ENCODE measurements around the gene LMF2.
"Not testable (repeated sequence)": the region's sequence is repeated elsewhere in the genome, so short reads cannot be mapped to it uniquely, and the experiment has no call there.

Gene LMF2, protein sequence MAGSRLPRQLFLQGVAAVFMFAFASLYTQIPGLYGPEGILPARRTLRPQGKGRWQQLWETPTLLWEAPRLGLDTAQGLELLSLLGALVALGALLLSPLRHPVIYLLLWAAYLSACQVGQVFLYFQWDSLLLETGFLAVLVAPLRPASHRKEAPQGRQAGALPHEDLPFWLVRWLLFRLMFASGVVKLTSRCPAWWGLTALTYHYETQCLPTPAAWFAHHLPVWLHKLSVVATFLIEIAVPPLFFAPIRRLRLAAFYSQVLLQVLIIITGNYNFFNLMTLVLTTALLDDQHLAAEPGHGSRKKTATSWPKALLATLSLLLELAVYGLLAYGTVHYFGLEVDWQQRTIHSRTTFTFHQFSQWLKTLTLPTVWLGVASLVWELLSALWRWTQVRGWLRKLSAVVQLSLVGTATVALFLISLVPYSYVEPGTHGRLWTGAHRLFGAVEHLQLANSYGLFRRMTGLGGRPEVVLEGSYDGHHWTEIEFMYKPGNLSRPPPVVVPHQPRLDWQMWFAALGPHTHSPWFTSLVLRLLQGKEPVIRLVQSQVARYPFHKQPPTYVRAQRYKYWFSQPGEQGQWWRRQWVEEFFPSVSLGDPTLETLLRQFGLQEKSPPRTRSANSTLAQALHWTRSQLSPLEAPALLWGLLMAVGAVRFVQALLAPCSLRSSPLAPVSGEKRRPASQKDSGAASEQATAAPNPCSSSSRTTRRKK

DNA sequence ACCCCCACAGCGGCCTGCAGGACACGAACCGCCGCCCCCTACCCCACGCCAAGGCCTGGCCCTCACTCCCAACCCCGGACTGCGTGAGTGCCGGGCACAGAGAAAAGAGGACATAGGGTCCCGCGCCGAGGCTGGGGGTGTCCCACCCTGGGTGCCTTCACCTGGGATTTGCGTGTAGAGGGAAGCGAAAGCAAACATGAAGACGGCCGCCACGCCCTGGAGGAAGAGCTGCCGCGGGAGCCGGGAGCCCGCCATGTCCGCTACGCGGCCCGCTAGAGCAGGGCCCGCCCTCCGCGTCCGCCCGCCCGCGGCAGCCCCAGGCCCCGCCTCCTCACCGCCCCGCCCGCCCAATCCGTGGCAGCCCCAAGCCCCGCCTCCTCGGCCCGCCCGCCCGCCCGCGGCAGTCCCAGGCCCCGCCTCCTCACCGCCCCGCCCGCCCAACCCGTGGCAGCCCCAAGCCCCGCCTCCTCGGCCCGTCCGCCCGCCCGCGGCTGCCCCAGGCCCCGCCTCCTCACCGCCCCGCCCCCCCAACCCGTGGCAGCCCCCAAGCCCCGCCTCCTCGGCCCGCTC, at the start of gene LMF2:
Gene LMF2, minus strand, starts transcription at position 282 of the 570 bp plus-strand sequence. Its CDS starts 27 bp downstream, at position 255.
- DNase-seq (ENCODE audit: low read depth), result no peak

DNA sequence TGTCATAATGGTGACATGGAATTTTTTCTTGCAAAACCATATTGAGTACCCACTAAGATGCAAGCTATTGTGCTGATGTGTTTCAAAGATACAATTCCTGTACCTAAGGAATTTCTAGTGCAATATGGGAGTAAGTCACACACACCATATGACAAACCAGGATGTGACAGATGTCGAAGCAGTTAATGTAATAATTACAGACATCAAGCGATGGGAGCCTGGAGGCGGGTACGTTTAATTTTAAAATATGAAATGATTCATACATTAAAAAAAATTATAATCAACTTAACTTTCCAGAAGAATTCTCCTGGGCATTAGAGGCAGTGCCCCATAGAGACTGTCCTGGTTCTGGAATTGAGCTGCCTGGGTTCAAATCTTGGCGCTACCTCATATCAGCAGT, 49.2 kb upstream of the LMF2 start:
- no peak for DNase-seq (ENCODE audit: low read depth)

- no peak for DNase-seq (ENCODE audit: low read depth)
Observed at GRCh38 chr22:50553310-50553709, 45.8 kb upstream of the LMF2 start.

GRCh38 chr22:50551160-50551752, 43.8 kb upstream of the LMF2 start:
- DNase-seq (ENCODE audit: low read depth), result no peak

- DNase-seq (ENCODE audit: low read depth), result no peak
Observed at GRCh38 chr22:50550395-50550794, 42.9 kb upstream of the LMF2 start.

GRCh38 chr22:50548921-50549790, 41.7 kb upstream of the LMF2 start:
- no peak for DNase-seq (ENCODE audit: low read depth)

GRCh38 chr22:50548040-50548920, 40.8 kb upstream of the LMF2 start:
- no peak for DNase-seq (ENCODE audit: low read depth)

GRCh38 chr22:50547263-50547985, 39.9 kb upstream of the LMF2 start:
- no peak for DNase-seq (ENCODE audit: low read depth)

GRCh38 chr22:50546326-50547262, 39.1 kb upstream of the LMF2 start:
- DNase-seq (ENCODE audit: low read depth), result no peak

GRCh38 chr22:50545522-50546325, 38.2 kb upstream of the LMF2 start, which contains the start of gene KLHDC7B:
Gene KLHDC7B, plus strand, starts transcription at chr22:50545899. Its CDS starts 345 bp downstream, at chr22:50546244.
- no peak for DNase-seq (ENCODE audit: low read depth)

GRCh38 chr22:50544746-50545253, 37.3 kb upstream of the LMF2 start:
- DNase-seq (ENCODE audit: low read depth), result no peak

- no peak for DNase-seq (ENCODE audit: low read depth)
Observed at GRCh38 chr22:50544078-50544745, 36.7 kb upstream of the LMF2 start.

GRCh38 chr22:50542416-50542927, 35.0 kb upstream of the LMF2 start:
- no peak for DNase-seq (ENCODE audit: low read depth)

DNA sequence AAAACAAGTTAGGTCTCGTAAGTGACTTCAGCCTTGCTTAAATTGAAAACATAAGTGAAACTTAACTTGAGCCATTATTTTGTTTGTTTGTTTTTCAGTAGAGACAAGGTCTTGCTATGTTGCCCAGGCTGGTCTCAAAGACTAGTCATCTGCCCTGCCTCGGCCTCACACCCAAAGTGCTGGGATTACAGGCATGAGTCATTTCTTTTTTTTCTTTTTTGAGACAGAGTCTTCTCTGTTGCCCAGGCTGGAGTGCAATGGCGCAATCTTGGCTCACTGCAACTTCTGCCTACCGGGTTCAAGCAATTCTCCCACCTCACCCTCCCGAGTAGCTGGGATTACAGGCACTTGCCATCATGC, 34.1 kb upstream of the LMF2 start:
- not testable (repeated sequence) for DNase-seq (ENCODE audit: low read depth)

DNA sequence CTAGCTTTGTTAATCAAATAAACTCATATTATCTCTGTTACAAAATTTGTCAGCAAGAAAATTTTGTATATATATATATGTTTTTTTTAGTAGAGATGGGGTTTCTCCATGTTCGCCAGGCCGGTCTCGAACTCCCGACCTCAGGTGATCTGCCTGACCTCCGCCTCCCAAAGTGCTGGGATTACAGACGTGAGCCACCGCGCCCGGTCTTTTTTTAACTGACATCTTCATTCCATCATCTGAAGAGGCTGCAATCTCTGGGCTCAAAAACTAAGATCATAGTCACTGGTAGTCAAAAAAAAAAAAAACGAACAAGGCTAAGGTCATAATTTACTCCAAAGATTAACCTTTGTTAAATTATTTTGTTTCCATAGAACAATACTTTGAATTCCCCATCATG, 32.9 kb upstream of the LMF2 start:
- DNase-seq (ENCODE audit: low read depth), result no peak

DNA sequence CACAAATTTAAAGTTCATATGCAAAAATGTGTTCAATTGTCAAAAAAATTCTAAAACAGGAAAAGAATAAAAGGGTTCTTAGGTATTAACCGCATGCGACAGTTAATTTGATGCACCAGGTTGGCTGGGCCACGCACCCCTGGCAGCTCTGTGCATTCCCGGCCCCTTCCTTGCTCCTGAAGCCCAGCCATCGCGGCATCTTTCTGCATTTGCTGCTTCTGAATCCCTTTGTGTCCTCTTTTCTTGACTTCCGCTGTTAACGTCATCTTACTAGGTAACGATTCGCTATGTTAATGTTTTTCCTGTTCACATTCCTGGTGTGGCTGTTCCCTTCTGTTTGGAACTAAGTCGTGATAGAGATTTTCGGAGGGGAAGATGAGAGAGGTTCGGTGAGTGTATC, 30.3 kb upstream of the LMF2 start:
- DNase-seq (ENCODE audit: low read depth), result no peak

GRCh38 chr22:50536226-50536625, 28.7 kb upstream of the LMF2 start:
- no peak for DNase-seq (ENCODE audit: low read depth)

Measured in HS-27A (cell line).